ENCODE data around the gene DCAF5.

GRCh38 chr14:69064596-69064995, 88.3 kb downstream of the DCAF5 start:
- TF ChIP-seq CTCF (conservative IDR thresholded peaks at IDR 0.05; ENCODE audit: low read length) (no peak), EZH2phosphoT487 (IDR thresholded peaks at IDR 0.05; ENCODE audit: borderline replicate concordance) (no peak)
